KOPT-K1 (cell line): Measurements from ENCODE around the gene PEAK1.

Experiments used
- H3K27ac ChIP-seq: fragments of 200-600 bp; sonication (generic); 2 replicates; pipeline ENCODE4 v1.5.1; 2016; ENCODE audit warnings: antibody characterized with exemption, mild to moderate bottlenecking, low read depth, low read length; ENCODE audit not compliant: poor library complexity, severe bottlenecking
- H3K36me3 ChIP-seq: fragments of 200-600 bp; sonication (generic); 2 replicates; pipeline ENCODE4 v1.5.1; 2017; ENCODE audit warnings: antibody characterized with exemption, mild to moderate bottlenecking, low read length, moderate library complexity; ENCODE audit not compliant: insufficient read depth
- H3K9me3 ChIP-seq: fragments of 200-600 bp; sonication (generic); 2 replicates; pipeline ENCODE4 v1.5.1; 2017; ENCODE audit warnings: antibody characterized with exemption, low read length, mild to moderate bottlenecking; ENCODE audit not compliant: insufficient read depth, poor library complexity, severe bottlenecking

Gene PEAK1

GRCh38 chr15:77396692-77397091 lies 23.2 kb downstream of the PEAK1 start:
- H3K9me3 ChIP-seq: peaks cover 36% of the 10 kb centered on the region
- no peak overlapping the region for H3K27ac ChIP-seq
- H3K36me3 ChIP-seq: no peaks in the 10 kb centered on the region

DNA sequence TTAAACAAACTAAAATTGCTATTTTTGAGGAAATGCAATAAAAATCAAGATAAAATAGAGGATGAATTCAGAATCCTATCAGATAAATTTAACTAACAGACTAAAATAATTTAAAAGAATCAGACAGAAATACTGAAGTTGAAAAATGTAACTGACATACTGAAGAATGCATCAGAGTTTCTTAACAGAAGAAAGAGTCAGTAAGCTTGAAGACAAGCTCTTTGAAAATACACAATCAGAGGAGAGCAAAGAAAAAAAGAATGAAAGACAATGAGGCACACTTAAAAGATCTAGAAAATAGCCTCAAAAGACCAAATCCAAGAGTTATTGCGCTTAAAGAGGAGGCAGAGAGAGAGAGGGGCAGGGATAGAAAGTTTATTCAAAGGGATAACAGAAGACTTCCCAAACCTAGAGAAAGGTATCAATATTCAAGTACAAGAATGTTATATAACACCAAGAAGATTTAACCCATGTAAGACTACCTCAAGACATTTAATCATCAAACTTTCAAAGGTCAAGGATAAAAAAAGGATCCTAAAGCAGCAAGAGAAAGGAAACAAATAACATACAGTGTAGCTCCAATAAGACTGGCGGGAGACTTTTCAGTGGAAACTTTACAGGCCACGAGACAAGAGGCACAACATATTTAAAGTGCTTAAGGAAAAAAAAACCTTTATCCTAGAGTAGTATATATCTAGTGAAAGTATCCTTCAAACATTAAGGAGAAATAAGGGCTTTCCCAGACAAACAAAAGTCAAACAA lies 24.7 kb downstream of the PEAK1 start:
- H3K9me3 ChIP-seq: peaks cover 34% of the 10 kb centered on the region
- no peak overlapping the region for H3K27ac ChIP-seq
- no peaks in the 10 kb centered on the region for H3K36me3 ChIP-seq

GRCh38 chr15:77393471-77393840 lies 26.4 kb downstream of the PEAK1 start:
- peaks cover 19% of the 10 kb centered on the region for H3K9me3 ChIP-seq
- H3K36me3 ChIP-seq: no peaks in the 10 kb centered on the region
- H3K27ac ChIP-seq: no peak overlapping the region

GRCh38 chr15:77392762-77393470 lies 27.0 kb downstream of the PEAK1 start:
- Histone ChIP-seq H3K36me3 (no peaks in the 10 kb centered on the region), H3K9me3 (peaks cover 15% of the 10 kb centered on the region), H3K27ac (no peak overlapping the region)

DNA sequence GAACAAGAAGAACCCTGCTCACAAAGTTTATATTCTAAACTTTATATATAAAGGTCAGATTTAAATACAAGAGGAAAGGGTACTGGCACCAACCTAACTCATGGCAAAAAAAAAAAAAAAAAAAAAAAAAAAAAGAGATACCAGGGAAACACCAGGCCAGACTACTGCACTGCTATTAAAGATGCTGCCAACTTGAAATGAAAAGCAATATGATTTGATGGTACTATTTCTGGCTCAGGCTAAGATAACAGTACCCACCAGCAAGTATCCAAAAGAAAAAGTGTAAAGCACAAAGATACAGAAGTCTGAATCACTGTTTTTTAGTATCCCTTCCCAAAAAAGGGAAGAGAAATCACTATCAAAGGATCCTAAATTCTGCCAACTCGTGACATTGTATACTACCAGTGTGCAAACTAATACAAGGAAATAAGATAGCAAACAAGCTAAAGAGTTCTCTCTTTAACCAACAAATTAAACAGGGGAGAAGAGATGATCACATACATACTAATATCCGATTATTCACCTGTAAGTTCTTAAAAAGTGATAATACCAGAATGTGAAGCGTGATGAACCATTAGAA lies 28.4 kb downstream of the PEAK1 start:
- Histone ChIP-seq H3K36me3 (no peaks in the 10 kb centered on the region), H3K27ac (no peak overlapping the region), H3K9me3 (peaks cover 15% of the 10 kb centered on the region)

- no peaks in the 10 kb centered on the region for H3K36me3 ChIP-seq
- no peaks in the 10 kb centered on the region for H3K9me3 ChIP-seq
Measured at GRCh38 chr15:77387365-77388105, 32.4 kb downstream of the PEAK1 start.

DNA sequence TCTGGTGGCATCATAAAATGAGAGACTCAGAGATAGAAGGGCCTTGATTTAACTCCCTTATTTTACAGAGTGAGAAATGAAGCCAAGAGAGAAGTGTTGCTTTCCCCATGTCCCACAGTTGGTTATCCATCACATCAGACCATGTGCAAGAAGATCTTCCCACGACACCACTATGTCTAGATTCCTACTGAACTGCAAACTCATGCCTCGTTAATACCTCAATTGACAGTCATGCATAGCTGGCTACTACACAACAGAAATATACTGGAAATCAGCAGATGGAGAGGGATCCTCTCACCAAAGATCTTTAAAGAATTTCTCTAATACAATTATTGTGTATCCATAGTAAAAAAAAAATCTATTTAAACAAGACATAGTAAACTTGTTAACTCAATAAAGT lies 33.3 kb downstream of the PEAK1 start:
- Histone ChIP-seq H3K36me3 (no peaks in the 10 kb centered on the region), H3K27ac (no peak overlapping the region), H3K9me3 (no peaks in the 10 kb centered on the region)

More at GRCh38 chr15:77387365-77388105, 32.4 kb downstream of the PEAK1 start:
- H3K27ac ChIP-seq: no peak overlapping the region

DNA sequence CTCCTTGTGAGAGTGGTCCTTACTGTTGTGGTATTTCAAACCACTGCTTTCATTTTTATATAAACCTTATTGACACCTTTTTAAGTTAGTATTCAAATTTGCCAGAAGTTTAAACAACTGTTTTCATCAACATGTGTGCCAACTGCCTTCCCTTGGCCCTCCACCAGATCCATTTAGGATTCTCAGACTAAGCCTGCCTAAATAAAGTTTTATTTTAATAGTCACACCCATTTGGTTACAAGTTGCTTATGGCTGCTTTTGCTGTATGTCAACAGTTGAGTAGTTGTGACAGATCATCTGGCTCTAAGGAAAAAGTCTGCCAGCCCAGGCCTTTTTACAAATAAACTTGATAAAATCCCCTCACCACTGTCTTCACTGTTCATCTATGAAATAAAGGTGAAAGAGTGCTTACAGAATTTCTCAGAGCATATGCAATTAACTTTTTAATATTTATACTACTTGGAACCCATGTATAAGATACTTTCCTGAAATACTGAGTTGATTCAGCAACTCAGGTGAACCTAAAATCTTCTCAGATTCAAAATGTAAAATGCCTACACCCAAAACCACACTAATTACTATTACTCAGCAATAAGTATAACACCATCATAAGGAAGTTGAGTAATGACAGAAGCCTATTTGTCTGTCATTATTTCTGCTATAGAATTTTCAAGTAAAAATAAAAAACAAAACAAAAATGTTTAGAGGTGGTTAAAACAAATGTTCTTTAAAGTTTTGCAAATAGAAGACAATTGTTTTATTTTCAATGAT lies 35.1 kb downstream of the PEAK1 start:
- Histone ChIP-seq H3K9me3 (no peaks in the 10 kb centered on the region), H3K27ac (no peak overlapping the region), H3K36me3 (no peaks in the 10 kb centered on the region)

GRCh38 chr15:77384086-77384485 lies 35.8 kb downstream of the PEAK1 start:
- Histone ChIP-seq H3K9me3 (no peaks in the 10 kb centered on the region), H3K36me3 (no peaks in the 10 kb centered on the region), H3K27ac (no peak overlapping the region)

DNA sequence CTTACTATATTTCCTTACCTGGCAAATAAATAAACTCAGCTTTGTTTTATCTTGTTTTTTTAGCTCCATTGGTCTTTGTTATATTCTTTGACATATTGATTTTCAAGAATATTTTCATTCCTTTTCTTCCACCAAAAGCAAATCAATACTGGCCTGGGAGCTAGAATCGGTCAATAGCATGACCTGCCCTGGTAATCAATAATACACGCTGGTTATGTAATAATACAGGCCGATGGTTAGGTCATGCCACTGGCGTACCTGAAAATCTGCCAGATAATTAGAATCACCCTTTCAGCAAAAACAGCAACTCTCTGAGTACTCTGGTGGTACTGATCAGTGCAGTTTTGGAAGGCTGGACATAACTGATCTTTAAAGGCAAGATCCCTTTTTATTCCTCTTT lies 39.9 kb downstream of the PEAK1 start:
- no peaks in the 10 kb centered on the region for H3K9me3 ChIP-seq
- H3K27ac ChIP-seq: no peak overlapping the region
- no peaks in the 10 kb centered on the region for H3K36me3 ChIP-seq

GRCh38 chr15:77376770-77377169 lies 43.1 kb downstream of the PEAK1 start:
- H3K36me3 ChIP-seq: no peaks in the 10 kb centered on the region
- H3K9me3 ChIP-seq: no peaks in the 10 kb centered on the region
- H3K27ac ChIP-seq: no peak overlapping the region

GRCh38 chr15:77375133-77375532 lies 44.8 kb downstream of the PEAK1 start:
- Histone ChIP-seq H3K36me3 (no peaks in the 10 kb centered on the region), H3K27ac (no peak overlapping the region), H3K9me3 (no peaks in the 10 kb centered on the region)

DNA sequence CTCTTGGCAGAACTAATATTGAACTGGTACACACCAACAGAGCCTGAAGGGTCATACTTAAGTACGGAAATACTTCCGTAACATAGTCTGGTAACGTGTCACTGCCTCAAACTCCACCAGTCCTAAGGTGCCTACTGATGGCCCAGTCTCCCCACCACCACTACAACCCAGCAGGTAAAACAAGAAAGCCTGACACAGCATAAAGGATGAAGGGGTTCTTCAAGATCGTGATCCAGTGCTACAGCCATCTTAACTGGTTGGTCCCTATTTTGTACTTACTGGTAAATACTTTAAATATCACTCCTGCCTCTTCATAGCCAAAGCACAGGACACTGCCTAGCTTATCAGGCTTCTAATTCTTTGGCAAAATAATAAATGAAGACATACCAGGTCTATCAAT lies 46.5 kb downstream of the PEAK1 start:
- Histone ChIP-seq H3K27ac (no peak overlapping the region), H3K9me3 (no peaks in the 10 kb centered on the region), H3K36me3 (no peaks in the 10 kb centered on the region)

DNA sequence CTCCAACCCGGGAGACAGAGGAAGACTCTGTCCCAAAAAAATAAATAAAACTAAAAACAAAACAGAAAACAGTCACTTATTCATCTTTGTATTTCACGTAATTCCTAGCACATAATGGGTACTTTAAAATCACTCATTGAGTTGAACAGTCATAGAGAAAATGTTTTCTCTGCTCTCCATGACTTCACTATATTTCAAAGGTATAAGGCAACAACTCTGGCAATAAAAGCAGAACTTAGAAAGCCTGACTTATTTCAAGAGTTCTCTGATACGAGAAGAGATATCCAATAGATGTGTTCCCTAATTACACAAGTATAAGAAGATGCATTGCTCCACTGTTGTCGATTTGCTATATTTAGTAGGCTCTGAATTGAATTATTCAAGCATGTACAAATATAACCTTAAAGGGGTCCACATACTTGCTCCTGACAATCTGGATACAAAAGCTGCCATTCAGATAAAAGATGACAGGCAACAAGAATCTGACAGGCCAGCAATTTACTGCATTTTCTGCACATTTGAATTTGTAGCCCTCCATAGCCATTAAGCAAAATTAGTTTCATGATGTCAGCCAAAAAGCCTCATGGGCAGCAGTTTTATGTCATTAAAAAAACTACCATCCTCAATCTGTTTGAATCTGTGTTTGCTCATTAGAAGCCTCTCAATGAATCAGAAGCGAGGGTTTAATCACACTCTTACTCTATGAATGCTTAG lies 47.9 kb downstream of the PEAK1 start:
- no peaks in the 10 kb centered on the region for H3K36me3 ChIP-seq
- no peak overlapping the region for H3K27ac ChIP-seq
- no peaks in the 10 kb centered on the region for H3K9me3 ChIP-seq
